Kidney (tissue), 14 donors: ENCODE data around the gene SLC46A3. TPM values are rescaled to one million over a fixed set of nuclear protein-coding genes. Genes with fewer than 3 reads are reported as not detected.

Experiments
- DNase-seq, 5 donors: peaks; one replicate each; pipeline ENCODE4 v3.0.0-alpha.2; 2013 to 2020
- FAIRE-seq: peaks from 2 replicates; lab custom pipeline; 2012; peaks lifted over from hg19 to GRCh38; lab: Jason Lieb, UNC
- H3K27ac ChIP-seq, 2 donors: one replicate each; pipeline ENCODE4 v1.7.0; 2013; ENCODE audit warnings: low read depth in 2 of 2, low read length in 2 of 2, inconsistent platforms in 1 of 2
- H3K27me3 ChIP-seq: one replicate; pipeline ENCODE4 v1.7.1; 2013; ENCODE audit warnings: low read length, inconsistent platforms; ENCODE audit not compliant: control insufficient read depth, insufficient read depth
- H3K36me3 ChIP-seq, 3 donors: one replicate each; pipeline versions ENCODE4 v1.7.0 to v1.7.1; 2013; ENCODE audit warnings: low read length in 3 of 3, control low read depth in 1 of 3, inconsistent platforms in 1 of 3; ENCODE audit not compliant: insufficient read depth in 3 of 3, control insufficient read depth in 2 of 3
- H3K4me1 ChIP-seq, 3 donors: one replicate each; pipeline versions ENCODE4 v1.7.0 to v1.7.1; 2013; ENCODE audit warnings: low read length in 3 of 3, inconsistent platforms in 1 of 3, low read depth in 1 of 3; ENCODE audit not compliant: control insufficient read depth in 2 of 3, insufficient read depth in 2 of 3
- H3K4me3 ChIP-seq, 3 donors: one replicate each; pipeline versions ENCODE4 v1.7.0 to v1.8.1; 2013; ENCODE audit warnings: low read length in 3 of 3, control low read depth in 1 of 3, inconsistent platforms in 1 of 3
- H3K9ac ChIP-seq, 3 donors: one replicate each; pipeline versions ENCODE4 v1.7.0 to v1.7.1; 2013; ENCODE audit warnings: low read length in 3 of 3, control low read depth in 1 of 3, inconsistent platforms in 1 of 3
- H3K9me3 ChIP-seq, 3 donors: one replicate each; pipeline versions ENCODE4 v1.7.0 to v1.7.1; 2013; ENCODE audit warnings: low read length in 3 of 3, control low read depth in 1 of 3, inconsistent platforms in 1 of 3; ENCODE audit not compliant: control insufficient read depth in 2 of 3, insufficient read depth in 1 of 3
- CTCF ChIP-seq: IDR thresholded peaks from 3 replicates; pipeline ENCODE4 v1.5.1; 2012; ENCODE audit warnings: mild to moderate bottlenecking, moderate library complexity, borderline replicate concordance; ENCODE audit not compliant: insufficient read depth; ENCODE audit errors: extremely low read depth
- intact Hi-C: fragments of 100-400 bp; cut with DNase I; formaldehyde crosslinking; loops from one replicate; pipeline ENCODE4 v1.11.1; 2022
- polyA plus RNA-seq: library from polyadenylated mRNA; stranded (reverse); fragments of 350-450 nt; fragmentation: Illumina TruSeq; extraction: RNeasy Lipid Tissue Mini Kit (QIAGEN cat#74804); gene quantifications from one replicate; pipeline ENCODE4 v1.2.3, GENCODE V29; 2014; ENCODE audit warnings: low read depth, low replicate concordance; ENCODE audit not compliant: insufficient read depth
- total RNA-seq: library from RNA; stranded (reverse); fragmentation: NEBNext Ultra II Directional; extraction: Animal tissue kit (Norgen Biotek cat#: 25700); gene quantifications from one replicate; pipeline ENCODE4 v1.2.1, GENCODE V29; 2021
- donor health status: control.
- donor health status: control.
- donor health status: control.
- donor health status: control.
- donor health status: control.
- donor health status: DM: yes; HTN: yes; CAD: no.
- donor health status: Normal renal cell carcinoma (clear cell type).

Gene SLC46A3
- total and polyA plus RNA-seq, 2 donors from 2014 or later: 16.7 to 30.0 TPM

DNA sequence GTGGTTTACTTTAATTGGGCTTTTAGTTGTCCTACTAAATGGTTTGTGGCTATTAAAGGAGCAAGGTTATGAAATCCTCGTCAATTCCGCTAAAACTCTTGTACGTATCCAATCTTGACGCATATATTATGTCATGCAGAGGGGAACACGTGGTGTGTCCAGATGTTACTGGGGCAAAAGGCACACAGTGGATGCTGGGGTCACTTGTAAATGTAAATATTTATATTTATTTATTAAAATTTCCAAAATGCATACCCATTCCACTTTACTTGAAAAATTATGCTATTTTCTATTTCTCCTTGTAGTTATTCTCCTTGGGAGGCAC, 36.7 kb upstream of the SLC46A3 start:
- Histone ChIP-seq H3K27ac (no peak overlapping the region), H3K9ac (no peak overlapping the region), H3K36me3 (no peaks in the 10 kb centered on the region), H3K27me3 (no peaks in the 10 kb centered on the region), H3K4me3 (no peak overlapping the region), H3K4me1 (peaks cover 0 to 13% (median 5%) of the 10 kb centered on the region in 3 donors), H3K9me3 (peaks cover 0 to 13% (median 3%) of the 10 kb centered on the region in 3 donors)
- DNase-seq: no peak
- no peak for FAIRE-seq
- intact Hi-C loops: no loop called here
- TF ChIP-seq CTCF: no peak

DNA sequence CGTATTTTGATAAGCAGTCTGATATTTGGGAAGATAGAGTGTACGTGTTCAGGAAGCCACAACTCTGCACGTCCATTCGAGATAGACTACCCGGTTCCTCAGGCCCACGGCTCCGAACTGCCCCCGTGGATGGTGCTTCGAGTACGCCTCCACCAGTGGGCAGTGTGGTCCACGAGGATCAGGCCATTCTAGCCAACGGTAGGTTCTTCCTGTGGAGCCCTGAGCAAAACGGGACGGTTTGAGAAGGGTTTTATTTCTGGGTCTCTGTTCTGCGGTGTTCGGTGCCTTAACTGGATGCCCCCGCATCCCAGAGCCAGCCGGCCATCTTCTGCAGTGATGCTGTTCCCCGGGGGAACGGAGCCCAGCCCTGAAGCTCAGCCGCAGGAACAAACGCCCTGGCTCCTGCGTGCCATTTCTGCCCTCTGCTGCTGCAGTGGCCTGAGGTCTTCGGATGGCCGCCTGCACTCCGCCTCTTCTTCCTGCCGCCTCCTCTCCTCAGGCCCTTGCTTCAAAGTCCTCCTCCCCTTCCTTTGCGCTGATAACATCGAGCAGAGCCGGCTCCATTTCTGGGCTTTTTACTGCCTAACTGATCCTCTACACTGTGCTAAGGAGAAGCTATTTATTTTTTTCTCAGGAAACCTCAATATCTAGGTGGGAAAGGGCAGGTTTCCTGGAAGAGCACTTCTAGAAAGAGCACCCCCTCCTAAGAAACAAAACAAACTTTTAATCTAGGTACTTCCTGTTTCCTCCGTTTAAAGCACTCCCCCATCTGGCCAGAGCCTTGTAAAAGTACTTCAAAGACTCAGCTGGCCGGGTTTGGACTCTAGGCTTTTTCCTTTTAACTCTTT, 36.2 kb upstream of the SLC46A3 start:
- Histone ChIP-seq H3K9ac (no peak overlapping the region), H3K4me3 (peak overlapping the region in 1 of 3 donors; percentile 36), H3K27ac (peak overlapping the region; percentile 30 to 40), H3K36me3 (no peaks in the 10 kb centered on the region), H3K4me1 (peaks cover 0 to 13% (median 5%) of the 10 kb centered on the region in 3 donors), H3K9me3 (peaks cover 0 to 13% (median 3%) of the 10 kb centered on the region in 3 donors), H3K27me3 (no peaks in the 10 kb centered on the region)
- no peak for TF ChIP-seq CTCF
- no peak for FAIRE-seq
- intact Hi-C loops: no loop called here
- DNase-seq: peak in 3 of 5 donors; percentile 14 to 72 (median 62)

DNA sequence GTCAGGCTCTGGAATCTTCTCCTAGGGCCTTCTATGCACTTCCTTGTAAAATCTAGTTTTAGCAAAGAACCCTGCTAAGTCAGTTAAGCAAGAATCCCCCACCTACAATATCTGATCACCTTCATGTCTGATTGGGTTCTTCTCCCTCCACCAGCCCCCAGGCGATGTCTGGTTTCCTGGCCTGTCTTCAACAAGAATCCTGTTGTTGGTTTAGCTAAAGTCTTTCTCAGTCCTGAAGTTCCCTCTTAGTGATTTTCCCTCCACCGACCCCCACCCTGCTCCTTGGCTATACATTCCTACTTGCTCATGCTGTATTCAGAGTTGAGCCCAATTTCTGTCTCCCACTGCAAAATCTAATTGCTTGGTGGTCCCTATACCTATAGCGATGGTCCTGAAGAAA, 35.2 kb upstream of the SLC46A3 start:
- TF ChIP-seq CTCF: no peak
- no peaks in the 10 kb centered on the region for H3K27me3 ChIP-seq
- H3K4me3 ChIP-seq: no peak overlapping the region
- no peaks in the 10 kb centered on the region for H3K36me3 ChIP-seq
- intact Hi-C loops: no loop called here
- DNase-seq (no peak), FAIRE-seq (no peak)
- peaks cover 0 to 8% (median 2%) of the 10 kb centered on the region in 3 donors for H3K9me3 ChIP-seq
- H3K9ac ChIP-seq: no peak overlapping the region
- peaks cover 0 to 13% (median 5%) of the 10 kb centered on the region in 3 donors for H3K4me1 ChIP-seq
- H3K27ac ChIP-seq: peak overlapping the region; percentile 5 to 39
